Choroid plexus epithelial cell (primary cell): Measurements from ENCODE around the gene RPL38.

Source experiments
- DNase-seq: peaks from one replicate; pipeline ENCODE4 v3.0.0-alpha.2; 2010; ENCODE audit warnings: low read depth
- H3K4me3 ChIP-seq: 2 replicates; pipeline ENCODE4 v1.5.1; 2011; ENCODE audit warnings: low read depth, mild to moderate bottlenecking, control low read depth, low read length, moderate library complexity
- TF ChIP-seq, protein P1 (sequence below): conservative IDR thresholded peaks from 2 replicates; pipeline ENCODE4 v1.5.1; 2011; ENCODE audit warnings: low read depth, mild to moderate bottlenecking, control low read depth, inconsistent platforms, low read length, moderate library complexity

Gene RPL38

DNA sequence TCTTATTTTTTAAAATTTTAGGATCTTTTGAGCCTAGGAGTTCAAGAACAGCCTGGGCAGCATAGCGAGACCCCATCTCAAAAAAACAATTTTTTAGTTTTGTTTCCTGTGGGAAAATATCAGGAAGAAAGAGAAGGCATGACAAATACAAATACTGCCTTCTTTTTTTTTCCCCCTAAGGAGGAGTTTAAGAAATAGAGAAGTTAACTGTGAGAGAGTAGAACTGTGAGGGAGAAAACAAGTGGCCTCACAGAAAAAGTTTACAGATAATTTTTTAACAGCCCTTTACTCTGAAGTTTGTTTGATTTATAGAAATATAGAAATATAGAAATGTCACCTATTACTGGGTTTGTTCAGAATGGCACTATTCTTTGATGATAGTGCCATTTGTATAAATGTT, 31.0 kb downstream of the RPL38 start:
- TF ChIP-seq, protein P1, sequence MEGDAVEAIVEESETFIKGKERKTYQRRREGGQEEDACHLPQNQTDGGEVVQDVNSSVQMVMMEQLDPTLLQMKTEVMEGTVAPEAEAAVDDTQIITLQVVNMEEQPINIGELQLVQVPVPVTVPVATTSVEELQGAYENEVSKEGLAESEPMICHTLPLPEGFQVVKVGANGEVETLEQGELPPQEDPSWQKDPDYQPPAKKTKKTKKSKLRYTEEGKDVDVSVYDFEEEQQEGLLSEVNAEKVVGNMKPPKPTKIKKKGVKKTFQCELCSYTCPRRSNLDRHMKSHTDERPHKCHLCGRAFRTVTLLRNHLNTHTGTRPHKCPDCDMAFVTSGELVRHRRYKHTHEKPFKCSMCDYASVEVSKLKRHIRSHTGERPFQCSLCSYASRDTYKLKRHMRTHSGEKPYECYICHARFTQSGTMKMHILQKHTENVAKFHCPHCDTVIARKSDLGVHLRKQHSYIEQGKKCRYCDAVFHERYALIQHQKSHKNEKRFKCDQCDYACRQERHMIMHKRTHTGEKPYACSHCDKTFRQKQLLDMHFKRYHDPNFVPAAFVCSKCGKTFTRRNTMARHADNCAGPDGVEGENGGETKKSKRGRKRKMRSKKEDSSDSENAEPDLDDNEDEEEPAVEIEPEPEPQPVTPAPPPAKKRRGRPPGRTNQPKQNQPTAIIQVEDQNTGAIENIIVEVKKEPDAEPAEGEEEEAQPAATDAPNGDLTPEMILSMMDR = no peak
- no peak for DNase-seq
- no peak overlapping the region for H3K4me3 ChIP-seq

DNA sequence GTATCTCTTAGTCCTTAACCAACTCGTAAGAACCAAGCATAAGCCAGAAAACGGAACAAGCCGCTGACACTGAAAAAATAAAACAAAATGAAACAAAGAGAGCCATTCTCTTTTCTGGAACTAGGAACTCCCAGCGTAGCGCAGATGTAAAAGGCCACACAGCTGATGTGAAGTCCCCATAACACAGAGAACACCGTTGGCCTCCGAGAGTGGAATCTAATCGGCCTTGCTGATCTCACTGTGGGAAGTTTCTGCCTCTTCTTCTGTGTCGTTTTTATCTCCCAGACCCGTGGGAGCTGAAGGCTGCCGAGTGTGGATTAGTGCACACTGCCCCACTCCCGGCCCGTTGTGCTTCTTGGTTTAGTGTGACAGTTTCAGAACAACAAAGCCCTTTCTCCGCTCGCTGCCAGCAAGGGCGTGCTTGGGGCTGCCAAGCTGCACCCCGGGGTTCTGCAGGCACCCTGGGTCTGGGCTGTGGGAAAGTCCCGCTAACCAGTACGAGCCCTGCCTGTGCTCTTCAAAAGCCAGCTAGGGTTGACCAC, 31.6 kb downstream of the RPL38 start:
- no peak overlapping the region for H3K4me3 ChIP-seq
- DNase-seq = no peak
- TF ChIP-seq, protein P1 = no peak

DNA sequence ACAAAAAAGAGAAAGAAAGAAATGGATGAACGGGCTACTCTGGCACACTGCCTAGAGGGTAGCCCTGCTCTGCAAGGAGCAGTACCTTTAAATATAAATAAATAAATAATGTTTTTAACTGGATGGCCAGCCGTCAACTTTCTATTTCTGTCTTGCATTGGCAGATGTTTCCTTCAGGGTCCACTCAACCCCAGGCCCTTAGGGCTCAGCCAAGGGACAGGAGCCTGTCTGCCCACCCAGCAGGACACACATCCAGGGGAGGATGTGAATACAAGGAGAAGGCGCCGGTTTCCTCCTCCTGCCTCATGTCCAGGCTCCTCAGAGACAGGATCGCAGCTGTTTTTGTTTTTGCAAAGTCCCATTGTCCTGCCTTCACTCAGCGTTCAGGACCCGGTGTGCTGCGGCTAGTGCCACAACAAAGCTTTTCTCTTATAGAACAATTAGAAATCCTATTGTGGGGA, 32.5 kb downstream of the RPL38 start:
- TF ChIP-seq, protein P1 = no peak
- DNase-seq = no peak
- H3K4me3 ChIP-seq = no peak overlapping the region

DNA sequence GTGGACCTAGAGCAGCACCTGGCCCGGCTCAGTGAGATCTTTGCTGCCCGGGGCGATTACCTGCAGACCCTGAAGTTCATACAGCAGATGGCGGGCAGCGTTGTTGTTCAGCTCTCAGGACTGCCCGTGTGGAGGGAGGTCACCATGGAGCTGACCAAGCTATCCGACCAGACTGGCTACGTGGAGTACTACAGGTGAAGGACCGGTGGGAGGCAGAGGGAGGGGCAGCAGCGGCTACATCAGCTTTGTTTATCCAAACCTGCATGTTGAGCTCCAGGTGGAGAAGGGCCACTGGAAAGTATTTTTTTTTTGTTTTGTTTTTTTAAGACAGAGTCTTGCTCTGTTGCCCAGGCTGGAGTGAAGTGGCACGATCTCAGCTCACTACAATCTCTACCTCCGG, 33.8 kb downstream of the RPL38 start:
- TF ChIP-seq, protein P1 = no peak
- no peak for DNase-seq
- no peak overlapping the region for H3K4me3 ChIP-seq

DNA sequence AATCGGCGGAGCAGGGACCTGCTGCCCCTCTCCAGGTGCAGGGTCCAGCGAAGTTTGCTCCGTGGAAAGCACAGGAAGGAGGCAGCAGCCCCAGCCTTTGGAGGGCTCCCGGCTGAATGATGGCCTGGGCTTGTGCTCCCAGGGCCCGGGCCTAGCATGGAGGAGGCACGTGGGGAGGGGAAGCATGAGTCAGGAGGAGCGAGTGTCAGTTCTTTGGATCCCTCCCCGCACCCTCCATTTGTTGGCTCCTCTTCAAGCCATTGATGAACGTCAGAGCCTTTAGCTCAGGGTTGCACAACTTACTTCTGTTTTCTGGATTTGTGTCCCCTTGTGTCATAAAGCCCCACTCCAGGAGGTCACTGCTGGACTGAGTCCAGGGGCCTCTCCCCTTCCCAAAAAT, 35.7 kb downstream of the RPL38 start:
- TF ChIP-seq, protein P1 = no peak
- H3K4me3 ChIP-seq = no peak overlapping the region
- no peak for DNase-seq

DNA sequence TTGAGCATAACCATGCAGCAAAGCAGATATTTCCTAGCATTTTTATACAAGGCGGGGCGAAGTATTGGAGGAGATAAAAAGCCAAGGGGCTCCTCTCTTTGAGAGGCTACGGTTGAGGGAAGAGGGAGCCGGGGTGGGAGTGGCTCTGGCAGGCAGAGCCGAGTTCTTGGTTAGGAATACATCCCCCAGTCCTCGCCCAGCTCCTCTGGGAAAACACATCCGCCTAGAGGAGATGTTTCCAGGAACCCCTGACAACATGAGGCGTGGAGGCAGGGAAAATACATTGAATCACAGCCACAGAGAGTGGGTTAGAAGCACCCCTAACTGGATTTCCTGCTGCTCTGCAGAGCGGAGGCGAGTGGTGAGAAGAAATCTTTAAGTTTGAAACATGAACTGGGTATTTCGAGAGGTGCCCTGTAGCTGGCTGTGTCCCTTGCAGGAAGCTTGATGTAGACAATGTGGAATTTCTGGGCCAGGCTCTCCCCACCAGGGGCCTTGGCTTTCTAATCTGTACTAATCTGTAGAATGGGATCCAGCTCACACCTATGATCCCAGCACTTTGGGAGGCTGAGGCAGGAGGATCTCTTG, 37.2 kb downstream of the RPL38 start:
- no peak overlapping the region for H3K4me3 ChIP-seq
- TF ChIP-seq, protein P1 = no peak

DNA sequence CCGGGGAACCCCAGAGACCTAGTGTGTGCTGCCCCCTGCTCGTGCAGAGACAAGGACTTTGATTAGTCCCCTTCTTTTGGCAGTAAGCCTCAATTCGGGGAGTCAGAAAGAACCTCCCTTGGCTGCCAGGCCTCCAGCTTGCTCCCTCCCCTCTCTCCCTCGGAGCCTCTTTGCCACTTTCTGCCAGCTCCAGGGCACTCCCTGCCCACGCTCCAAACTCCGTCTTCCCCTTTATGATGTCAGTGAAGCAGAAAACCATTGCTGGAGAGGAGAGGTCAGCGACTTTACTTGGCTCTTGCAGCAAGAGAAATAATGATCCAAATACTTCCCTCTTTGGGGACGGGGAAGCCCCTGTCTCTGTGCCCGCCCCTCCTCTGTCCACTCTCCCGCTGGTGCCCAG, 38.0 kb downstream of the RPL38 start:
- no peak overlapping the region for H3K4me3 ChIP-seq
- TF ChIP-seq, protein P1 = no peak
- no peak for DNase-seq

More for the DNA sequence above, 37.2 kb downstream of the RPL38 start:
- DNase-seq = peak; percentile 41
